ENCODE measurements around the gene SF3B3.
"Not testable (repeated sequence)": the region's sequence is repeated elsewhere in the genome, so short reads cannot be mapped to it uniquely, and the experiment has no call there.

The SF3B3 gene

DNA sequence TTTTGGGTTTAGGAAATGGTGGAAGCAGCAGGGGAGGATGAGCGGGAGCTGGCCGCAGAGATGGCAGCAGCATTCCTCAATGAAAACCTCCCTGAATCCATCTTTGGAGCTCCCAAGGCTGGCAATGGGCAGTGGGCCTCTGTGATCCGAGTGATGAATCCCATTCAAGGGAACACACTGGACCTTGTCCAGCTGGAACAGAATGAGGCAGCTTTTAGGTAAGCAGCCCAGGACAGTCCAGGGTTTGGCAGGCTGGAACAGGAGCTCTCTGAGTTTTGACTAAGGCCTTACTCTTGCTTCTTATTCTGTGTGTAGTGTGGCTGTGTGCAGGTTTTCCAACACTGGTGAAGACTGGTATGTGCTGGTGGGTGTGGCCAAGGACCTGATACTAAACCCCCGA is 41.4 kb downstream of the SF3B3 start:
- no peak for DNase-seq (ENCODE audit: low spot score)

DNA sequence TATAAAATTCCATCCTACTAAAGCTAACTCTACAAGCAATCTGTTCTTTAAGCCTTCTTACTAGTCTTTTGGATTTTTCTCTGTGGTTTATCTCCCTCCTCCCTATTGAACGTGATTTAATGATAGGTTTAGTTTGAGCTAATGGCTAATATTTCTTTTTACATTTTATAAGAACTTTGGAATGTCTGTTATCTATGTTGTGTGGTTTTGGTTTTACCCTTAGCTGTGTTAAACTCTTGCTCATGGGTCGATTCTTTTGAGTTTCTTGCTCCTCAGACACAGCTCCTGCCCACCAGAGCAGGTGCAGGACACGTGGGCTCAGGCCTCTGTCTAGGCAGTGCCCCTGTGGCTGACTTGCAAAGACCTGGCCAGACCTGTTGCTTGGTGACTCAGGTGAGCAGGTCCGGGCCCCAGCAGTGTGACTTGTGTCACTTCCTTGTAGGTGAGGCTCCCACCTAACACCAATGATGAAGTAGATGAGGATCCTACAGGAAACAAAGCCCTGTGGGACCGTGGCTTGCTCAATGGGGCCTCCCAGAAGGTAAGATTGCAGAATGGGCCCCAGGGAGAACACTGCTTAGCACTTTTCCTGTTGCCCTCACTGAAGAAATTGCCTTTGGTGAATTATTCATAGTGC is 45.1 kb downstream of the SF3B3 start:
- no peak for DNase-seq (ENCODE audit: low spot score)

DNA sequence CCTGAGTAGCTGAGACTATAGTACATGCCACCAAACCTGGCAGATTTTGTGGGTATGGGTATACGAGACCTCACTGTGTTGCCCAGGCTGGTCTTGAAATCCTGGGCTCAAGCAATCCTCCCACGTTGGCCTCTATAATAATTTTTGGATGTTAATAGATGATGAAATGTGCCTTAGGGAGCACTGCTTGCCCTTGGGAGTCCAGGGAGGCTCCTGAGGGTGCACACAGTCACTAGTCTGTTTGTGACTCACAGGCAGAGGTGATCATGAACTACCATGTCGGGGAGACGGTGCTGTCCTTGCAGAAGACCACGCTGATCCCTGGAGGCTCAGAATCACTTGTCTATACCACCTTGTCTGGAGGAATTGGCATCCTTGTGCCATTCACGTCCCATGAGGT is 46.1 kb downstream of the SF3B3 start:
- no peak for DNase-seq (ENCODE audit: low spot score)

DNA sequence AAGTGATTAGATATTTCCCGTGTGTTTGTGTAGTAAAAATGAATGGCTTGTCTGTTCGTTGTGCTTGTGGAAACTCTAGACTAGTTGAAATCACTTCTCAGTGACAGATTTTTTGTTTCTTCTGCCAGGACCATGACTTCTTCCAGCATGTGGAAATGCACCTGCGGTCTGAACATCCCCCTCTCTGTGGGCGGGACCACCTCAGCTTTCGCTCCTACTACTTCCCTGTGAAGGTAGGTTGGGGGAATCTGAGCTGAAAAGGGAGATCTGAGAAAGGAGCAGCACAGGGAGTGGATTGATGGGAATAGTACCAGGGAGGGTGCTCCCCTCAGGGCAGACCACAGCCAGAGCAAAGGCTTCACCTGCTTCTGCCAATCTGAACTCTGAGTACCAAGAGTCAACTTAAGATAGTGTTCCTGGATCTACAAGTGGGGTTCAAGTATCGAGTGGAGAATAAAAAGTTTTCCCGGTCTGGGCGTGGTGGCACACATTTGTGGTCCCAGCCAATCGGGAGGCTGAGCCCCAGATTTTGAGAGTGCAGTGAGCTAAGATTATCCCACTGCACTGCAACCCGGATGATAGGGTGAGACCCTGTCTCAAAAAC is 47.5 kb downstream of the SF3B3 start:
- DNase-seq (ENCODE audit: low spot score) = no peak

DNA sequence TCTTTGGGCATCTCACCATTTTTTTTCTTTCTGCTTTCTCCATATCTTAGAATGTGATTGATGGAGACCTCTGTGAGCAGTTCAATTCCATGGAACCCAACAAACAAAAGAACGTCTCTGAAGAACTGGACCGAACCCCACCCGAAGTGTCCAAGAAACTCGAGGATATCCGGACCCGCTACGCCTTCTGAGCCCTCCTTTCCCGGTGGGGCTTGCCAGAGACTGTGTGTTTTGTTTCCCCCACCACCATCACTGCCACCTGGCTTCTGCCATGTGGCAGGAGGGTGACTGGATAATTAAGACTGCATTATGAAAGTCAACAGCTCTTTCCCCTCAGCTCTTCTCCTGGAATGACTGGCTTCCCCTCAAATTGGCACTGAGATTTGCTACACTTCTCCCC is 48.0 kb downstream of the SF3B3 start:
- DNase-seq (ENCODE audit: low spot score) = no peak

DNA sequence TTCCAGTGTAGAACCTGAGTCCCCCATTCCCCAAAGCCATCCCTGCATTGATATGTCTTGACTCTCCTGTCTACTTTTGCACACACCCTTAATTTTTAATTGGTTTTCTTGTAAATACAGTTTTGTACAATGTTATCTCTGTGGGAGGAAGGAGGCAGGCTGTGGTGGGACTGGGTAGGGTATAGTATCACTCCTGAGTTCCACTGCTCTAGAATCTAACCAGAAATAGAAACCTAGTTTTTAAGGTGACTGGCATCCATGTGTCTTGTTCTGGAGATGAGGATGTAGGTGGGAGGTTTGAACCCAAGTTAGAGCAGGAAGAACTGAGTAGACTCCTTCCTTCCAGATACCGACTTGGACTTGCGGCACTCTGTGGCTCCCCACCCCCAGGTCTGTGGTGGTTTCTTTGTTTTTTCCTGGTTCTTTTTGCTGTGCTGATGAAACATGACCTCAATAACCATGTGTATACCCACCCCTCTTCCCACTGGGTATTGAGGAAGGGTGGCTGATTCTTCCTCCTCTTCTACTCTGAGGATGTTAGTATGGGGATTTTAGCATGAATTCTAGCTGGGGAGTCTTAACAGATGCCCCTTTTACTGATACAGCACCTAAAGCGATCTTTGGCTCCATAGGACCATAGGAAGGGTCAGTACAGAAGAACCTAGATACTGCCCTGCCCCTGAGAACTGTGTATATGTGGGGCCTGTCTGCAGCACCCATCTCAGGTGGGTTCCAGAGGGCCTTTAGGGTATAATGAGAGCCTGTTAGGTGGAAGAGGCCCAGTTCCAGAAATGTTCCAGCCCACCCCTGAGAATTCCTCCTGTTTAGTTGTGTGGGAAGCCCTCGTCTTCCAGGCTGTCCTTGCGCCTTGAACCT is 48.7 kb downstream of the SF3B3 start:
- DNase-seq (ENCODE audit: low spot score) = no peak

DNA sequence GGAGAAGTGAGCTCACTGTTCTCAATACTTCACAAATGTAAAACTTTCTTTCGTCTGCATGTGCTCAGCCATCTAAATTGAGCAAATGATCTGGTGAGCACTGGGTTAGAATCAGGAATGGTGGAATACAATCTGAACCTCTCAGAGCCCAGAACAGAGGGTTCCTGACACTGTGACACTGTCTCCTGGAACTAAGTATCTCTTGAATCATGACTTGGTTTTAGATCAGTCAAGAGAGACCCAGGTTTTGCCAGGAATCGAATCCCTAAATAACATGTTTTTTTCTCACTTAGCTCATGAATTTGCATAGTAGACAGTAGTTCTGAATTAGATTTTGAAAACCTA is 49.3 kb downstream of the SF3B3 start:
- no peak for DNase-seq (ENCODE audit: low spot score)

DNA sequence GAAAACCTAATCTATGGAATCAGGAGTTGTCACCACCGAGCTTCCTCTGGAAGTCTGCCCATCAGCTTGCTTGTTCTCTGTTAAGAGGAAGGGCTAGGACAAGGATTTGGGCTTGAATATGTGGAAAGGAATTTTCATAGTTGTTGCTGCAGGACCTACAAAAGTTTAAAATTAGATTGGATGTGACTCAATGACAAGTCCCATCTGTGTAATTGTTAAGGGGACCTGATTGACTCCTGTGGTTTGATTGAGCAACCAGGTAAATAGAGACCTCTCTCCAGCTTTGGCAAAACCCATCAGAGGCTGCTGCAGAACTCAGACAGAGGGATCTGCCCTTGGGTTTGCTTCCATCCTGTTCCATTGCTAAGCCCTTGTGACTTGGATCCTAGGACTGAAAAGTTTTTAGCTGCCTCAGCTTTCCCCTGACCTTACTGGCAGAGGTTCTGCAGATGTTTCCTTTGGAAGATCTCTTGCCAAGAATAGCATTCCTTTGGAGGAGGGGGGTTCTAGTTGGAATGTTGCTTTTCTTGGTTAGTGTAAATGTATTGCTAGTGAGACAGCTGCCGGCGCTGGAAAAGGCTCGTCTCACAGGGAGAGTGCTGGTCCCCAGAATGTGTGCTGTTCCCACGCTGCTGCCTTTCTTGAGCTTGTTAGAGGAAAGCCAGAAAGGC is 50.0 kb downstream of the SF3B3 start:
- DNase-seq (ENCODE audit: low spot score) = no peak

DNA sequence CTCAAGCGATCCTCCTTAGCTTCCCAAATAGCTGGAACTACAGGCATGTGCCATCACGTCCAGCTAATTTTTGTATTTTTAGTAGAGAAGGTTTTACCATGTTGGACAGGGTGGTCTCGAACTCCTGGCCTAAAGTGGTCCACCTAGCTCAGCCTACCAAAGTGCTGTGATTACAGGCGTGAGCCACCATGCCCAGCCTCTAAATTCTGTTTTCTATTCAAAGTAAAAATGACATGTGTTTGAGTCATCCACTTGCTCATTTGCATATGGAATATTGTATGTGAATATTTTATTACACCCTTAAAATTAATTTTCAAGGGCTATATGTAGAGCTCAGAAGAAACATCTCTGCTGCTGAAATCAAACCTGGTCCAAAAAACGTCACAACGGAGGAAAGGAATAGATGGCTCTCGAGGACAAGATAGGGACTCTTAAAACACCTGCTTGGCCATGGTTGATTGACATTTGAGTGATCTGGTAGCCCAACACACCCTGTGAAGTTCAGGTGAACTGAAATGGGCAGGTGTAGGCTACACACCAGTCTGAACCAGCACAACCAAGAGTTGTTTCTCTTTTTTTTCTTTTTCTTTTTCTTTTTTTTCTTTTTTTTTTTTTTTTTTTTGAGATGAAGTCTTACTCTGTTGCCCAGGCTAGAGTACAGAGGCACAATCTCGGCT is 51.1 kb downstream of the SF3B3 start:
- no peak for DNase-seq (ENCODE audit: low spot score)

DNA sequence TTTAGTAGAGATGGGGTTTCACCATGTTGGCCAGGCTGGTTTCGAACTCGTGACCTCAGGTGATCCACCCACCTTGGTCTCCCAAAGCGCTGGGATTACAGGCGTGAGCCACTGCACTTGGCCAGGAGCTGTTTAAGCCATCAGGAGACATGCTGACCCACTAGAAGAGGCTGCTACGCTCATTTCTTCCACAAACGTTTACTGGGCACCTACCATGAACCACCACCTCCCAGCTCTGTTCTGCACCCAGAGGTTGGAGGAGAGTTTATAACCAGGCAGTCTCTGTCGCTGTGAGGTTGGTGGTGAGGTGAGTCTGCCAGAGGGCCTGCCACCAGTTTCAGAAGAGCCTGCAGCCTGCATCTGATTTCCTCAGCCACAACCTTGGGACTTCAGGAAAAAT is 51.8 kb downstream of the SF3B3 start:
- DNase-seq (ENCODE audit: low spot score) = no peak

DNA sequence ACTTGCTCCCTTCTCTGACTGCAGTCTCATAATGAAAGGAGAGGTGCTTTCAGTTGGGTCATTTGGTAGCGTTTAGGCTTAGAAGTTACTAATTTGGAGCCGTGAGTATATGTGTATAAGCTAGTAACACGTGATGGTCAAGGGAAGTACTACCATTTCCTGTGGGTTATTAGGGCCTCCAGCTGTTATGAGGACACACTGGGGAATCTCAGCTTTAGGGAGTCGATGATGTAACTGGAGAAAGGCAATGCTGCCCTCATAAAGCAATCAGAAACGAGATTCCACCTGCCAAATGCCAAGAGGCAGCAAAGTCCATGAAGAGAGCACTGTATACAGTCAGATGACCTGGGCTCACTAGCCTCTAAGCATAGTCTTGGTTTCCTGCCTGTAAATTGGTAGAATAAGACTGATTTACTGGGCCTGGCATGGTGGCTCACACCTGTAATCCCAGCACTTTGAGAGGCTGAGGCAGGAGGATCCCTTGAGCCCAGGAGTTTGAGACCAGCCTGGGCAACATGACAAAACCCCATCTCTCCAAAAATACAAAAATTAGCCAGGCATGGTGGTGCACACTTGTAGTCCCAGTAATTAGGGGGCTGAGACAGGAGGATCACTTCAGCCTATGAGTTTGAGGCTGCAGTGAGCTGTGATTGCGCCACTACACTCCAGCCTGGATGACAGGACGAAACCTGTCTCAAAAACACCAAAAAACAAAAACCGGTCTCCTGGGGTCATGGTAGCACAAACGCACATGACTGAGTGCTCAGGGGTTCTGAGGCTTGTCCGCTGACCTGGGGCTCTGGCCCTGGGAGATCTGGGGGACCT is 53.0 kb downstream of the SF3B3 start:
- no peak for DNase-seq (ENCODE audit: low spot score)

DNA sequence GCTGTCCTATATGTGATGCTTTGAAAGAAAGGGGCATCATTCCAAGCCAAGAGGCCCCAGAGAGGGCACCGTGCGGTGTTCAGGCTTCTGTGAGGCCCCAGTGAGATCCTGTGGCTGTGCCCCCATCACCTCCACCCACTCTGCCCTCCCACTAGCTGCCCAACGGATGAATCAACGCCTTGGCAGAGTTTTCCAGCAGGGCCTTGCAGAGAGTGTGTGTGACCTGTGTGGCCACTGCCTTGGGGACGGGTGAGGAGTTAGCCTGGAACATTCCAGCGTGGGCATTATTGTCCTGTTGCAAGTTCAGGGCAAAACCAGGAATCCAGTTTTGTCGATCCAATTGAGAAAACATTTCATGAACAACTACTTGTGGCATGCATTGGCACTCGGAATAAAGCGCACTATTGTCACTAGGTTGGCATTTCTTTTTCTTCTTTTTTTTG is 53.7 kb downstream of the SF3B3 start:
- no peak for DNase-seq (ENCODE audit: low spot score)

DNA sequence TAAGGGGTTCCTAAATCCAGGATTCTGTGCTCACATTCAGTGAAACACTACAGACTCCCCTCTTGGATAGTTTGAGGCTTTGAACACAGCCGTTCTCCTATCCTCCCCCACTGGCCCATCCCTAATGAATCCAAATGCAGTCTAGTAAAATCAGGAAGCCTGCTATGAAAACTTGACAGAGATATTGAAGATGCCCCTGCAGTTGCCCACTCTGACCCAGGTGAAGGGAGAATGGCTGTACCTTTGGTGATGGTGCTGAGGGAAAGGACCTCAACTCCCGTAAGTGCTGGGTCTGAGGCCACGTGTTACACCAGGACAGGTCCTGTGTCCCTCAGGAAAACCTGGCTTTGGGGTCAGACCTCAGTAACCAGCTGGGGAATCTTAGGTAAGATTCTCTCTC is 54.4 kb downstream of the SF3B3 start:
- DNase-seq (ENCODE audit: low spot score) = no peak

DNA sequence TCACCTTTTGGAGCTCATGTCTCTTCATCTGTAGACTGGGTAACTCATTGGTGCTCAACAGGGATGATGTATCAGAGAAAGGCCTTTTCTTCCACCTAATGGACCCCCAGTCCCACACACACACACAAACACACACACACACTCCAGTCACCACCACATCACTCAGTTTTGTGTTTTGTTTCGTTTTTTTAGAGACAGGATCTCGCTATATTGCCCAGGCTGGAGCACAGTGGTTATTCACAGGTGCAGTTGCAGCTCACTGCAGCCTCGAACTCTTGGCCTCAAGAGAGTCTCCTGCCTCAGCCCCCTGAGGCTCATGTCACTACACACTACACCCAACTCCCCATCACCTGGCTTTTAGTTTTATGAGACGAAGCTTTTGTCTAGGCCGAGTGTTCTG is 55.6 kb downstream of the SF3B3 start:
- DNase-seq (ENCODE audit: low spot score) = no peak

DNA sequence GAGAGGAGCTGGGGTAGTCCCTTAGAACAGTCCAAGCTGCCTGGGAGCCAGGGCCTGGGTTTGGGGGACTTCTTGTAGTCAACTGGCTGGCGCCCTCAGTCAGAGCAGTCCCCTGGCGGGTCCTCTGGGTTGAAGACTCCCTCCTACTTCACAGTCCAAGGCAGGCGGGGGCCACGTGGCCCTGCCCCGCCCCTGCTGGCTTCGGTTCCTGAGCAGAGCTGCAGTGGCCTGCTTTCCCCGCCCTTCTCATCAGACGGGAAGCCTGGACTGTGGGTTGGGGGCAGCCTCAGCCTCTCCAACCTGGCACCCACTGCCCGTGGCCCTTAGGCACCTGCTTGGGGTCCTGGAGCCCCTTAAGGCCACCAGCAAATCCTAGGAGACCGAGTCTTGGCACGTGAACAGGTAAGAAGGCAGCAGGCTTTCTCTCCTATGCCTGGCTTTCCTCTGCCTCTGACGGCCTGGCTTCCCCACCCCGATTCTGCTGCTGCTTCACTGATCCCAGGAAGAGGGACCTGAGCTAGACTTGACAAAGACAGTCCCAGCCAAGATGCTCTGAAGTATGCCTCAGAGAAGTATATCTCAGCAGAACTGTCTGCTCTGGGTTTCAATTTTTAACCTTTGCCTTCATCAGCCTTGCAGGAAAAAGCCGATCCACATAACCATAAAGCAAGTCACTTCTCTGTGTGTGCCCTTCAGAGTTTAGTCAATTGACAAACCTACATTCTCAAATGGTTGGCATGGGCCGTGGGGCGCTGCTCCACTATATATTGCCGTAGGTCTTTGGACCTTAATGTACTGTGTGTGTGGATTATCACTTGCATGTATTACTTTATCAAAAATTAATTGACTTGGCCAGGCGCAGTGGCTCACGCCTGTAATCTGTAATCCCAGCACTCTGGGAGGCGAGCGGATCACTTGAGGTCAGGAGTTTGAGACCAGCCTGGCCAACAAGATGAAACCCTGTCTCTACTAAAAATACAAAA is 56.3 kb downstream of the SF3B3 start:
- no peak for DNase-seq (ENCODE audit: low spot score)

DNA sequence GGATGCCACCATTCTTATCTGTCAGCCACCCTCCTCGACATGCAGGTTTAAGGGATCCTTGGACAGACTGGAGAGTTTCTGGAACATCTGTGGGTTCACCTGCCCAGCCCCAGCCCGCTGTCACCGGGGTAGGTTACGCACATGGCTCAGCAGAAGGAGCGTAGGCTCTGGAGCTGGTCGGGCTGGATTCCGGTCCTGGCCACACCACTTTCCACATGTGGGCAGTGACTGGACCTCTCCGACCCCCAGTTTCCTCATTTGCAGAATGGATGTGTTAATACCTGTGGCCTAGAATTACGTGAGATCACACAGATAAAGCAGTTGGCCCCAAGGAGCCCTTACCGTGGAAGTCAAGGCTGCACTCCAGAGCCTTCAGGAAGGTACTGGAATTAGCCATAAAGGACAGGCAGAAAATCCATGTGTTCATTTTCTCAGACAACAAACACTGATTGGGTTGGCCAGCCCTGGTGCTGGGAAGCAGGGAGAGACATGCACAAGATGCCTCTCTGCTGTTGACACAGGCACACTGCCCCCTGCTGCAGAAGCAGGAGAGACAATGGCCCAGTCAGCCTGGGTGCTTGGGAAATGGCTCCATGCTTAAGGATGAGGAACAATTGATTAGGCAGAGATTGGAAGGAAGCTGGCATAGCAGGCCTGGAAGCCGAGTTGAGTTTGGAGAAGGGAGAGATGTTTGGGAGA is 58.8 kb downstream of the SF3B3 start:
- DNase-seq (ENCODE audit: low spot score) = no peak

DNA sequence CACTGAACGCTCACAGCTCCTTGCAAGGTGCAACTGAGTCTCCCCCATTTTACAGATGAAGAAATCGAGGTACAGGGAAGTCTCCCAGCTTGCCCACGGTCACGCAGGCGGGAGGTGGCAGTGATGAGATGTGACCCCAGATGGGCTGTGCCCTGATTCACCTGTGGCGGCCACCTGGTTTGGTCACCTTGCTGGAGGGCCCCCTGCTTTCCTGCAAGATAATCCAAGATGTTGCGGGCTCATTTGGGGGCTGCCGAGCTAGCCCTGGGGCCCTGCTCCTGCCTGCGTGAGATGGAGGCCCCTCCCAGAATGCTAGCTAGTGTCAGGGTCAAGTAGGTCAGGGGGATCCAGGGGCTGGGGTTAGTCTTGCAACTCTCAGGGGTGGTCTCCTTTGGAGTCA is 63.1 kb downstream of the SF3B3 start:
- no peak for DNase-seq (ENCODE audit: low spot score)

DNA sequence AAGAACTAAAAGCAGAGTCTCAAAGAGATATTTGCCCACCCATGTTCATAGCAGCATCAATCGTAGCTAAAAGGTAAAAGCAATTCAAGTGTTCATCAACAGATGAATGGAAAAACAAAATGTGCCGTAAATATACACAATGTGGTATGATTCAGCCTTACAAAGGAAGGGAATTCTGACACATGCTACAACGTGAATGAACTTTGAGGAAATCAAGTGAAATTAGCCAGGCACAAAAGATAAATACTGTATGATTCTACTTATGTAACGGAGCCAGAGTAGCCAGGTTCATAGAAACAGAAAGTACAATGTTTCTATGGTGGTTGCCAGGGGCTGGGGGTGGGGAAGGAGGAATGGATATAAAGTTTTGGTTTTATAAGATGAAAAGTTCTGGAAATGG is 64.9 kb downstream of the SF3B3 start:
- DNase-seq (ENCODE audit: low spot score) = no peak

DNA sequence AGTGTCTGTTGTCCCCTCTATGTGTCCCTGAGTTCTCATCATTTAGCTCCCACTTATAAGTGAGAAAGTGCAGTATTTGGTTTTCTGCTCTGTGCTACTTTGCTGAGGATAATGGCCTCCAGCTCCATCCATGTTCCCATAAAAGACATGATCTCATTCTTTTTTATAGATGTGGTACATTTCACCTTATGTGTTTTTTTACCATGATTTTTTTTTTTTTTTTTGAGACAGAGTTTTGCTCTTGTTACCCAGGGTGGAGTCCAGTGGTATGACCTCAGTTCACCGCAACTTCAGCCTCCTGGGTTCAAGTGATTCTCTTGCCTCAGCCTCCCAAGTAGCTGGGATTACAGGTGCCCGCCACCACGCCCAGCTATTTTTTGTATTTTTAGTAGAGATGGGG is 65.8 kb downstream of the SF3B3 start:
- not testable (repeated sequence) for DNase-seq (ENCODE audit: low spot score)
